WERI-Rb-1 (cell line): ENCODE results near the gene KDM4C.

Experiments
- DNase-seq: peaks from one replicate; pipeline ENCODE4 v3.0.0-alpha.2; 2020
- H3K27ac ChIP-seq: fragments of 250-450 bp; sonication (Bioruptor Pico); 2 replicates; pipeline ENCODE4 v1.5.1; 2020; ENCODE audit warnings: mild to moderate bottlenecking, moderate library complexity
- H3K27me3 ChIP-seq: fragments of 250-450 bp; sonication (Bioruptor Pico); 2 replicates; pipeline ENCODE4 v1.5.1; 2021; ENCODE audit warnings: mild to moderate bottlenecking, low read depth, moderate library complexity; ENCODE audit not compliant: insufficient read depth, severe bottlenecking
- H3K36me3 ChIP-seq: fragments of 250-450 bp; sonication (Bioruptor Pico); 2 replicates; pipeline ENCODE4 v1.5.1; 2020; ENCODE audit warnings: mild to moderate bottlenecking, moderate library complexity
- H3K4me3 ChIP-seq: 2 replicates; pipeline ENCODE4 v1.5.1; 2011; ENCODE audit warnings: low read depth, mild to moderate bottlenecking, control low read depth, low read length
- H3K9me3 ChIP-seq: fragments of 250-450 bp; sonication (Bioruptor Pico); 2 replicates; pipeline ENCODE4 v1.5.1; 2021; ENCODE audit warnings: mild to moderate bottlenecking, moderate library complexity; ENCODE audit not compliant: severe bottlenecking
- CTCF ChIP-seq: IDR thresholded peaks from 2 replicates; pipeline ENCODE4 v1.5.1; 2011; ENCODE audit warnings: low read depth, mild to moderate bottlenecking, control low read depth, inconsistent platforms, low read length

The KDM4C gene

DNA sequence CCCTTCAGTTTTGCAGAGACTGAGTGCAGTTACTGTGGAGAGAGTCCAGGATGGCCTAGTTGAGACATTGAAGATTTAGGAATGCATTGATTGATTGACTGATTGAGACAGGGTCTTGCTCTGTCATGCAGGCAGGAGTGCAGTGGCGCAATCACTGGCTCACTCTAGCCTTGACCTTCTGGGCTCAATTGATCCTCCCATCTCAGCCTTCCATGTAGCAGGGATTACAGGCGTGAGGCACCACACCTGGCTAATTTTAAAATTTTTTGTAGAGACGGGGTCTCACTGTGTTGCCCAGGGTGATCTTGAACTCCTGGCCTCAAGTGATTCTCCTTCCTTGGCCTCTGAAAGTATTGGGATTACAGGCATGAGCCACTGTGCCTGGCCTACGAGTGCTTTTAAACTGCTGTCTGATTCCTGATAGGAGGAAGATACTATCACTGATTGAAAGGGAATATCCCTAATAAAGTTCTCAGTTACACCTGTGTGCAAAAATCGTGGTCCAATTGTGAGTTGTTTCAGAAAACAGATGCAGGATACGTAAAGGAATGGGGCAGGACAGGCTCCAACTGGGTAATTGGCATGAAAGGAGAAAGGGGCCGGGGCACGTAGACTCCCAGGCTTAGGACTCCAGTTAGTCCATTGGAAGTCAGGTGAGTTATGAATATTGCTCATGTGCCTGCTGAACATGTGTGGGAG, 87.5 kb downstream of the KDM4C start:
- DNase-seq: no peak
- Histone ChIP-seq H3K4me3 (no peak overlapping the region), H3K9me3 (no peaks in the 10 kb centered on the region), H3K27me3 (no peaks in the 10 kb centered on the region), H3K36me3 (no peaks in the 10 kb centered on the region; the same call in 1 of the 2 replicates), H3K27ac (no peak overlapping the region)
- no peak for TF ChIP-seq CTCF

DNA sequence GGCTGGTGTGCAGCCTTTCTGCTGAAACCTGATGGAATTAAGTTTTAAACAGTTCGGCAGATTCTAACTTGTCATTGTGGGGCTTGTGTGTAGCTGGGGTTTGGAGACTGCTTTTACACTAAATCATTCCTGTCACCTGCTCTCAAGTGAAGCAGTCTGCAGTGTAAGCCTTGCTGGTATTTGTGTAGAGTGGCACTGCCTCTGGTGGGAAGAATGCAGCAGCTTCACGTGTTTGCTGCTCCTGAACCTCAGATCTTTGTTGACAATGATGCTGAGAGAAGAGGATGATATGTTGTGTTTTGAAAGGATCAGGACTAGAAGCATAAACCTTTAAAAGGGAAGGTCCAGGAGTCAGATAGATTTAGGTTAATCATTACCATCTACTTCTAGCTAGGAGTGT, 88.1 kb downstream of the KDM4C start:
- no peaks in the 10 kb centered on the region; the same call in 1 of the 2 replicates for H3K36me3 ChIP-seq
- H3K27ac ChIP-seq: no peak overlapping the region
- peak; percentile 53 for TF ChIP-seq CTCF
- no peaks in the 10 kb centered on the region for H3K27me3 ChIP-seq
- no peak overlapping the region for H3K4me3 ChIP-seq
- DNase-seq: no peak
- no peaks in the 10 kb centered on the region for H3K9me3 ChIP-seq

GRCh38 chr9:6852243-6852963, 94.6 kb downstream of the KDM4C start:
- no peak for TF ChIP-seq CTCF
- H3K36me3 ChIP-seq: no peaks in the 10 kb centered on the region; the same call in 1 of the 2 replicates
- DNase-seq: no peak
- no peaks in the 10 kb centered on the region for H3K9me3 ChIP-seq
- H3K4me3 ChIP-seq: no peak overlapping the region
- H3K27ac ChIP-seq: no peak overlapping the region
- H3K27me3 ChIP-seq: no peaks in the 10 kb centered on the region

- Histone ChIP-seq H3K27ac (no peak overlapping the region), H3K9me3 (no peaks in the 10 kb centered on the region)
Measured at GRCh38 chr9:6855860-6856259, 98.1 kb downstream of the KDM4C start.

DNA sequence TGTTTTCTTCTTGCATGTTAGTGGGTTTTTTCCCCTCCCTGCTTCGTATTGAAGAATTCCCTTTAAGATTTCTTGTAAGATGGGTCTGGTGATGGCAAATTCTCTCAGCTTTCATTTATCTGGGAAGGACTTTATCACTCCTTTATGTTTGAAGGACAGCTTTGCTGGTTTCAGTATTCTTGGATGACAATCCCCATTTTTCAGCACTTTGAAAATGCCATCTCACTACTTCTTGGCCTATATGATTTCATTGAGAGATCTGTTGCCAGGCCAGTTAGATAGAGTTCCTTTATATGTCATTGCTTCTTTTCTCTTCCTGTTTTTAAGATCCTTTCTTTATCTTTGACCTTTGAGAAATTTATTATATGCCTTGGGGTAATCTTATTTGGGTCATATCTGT, 106.3 kb downstream of the KDM4C start:
- Histone ChIP-seq H3K36me3 (no peaks in the 10 kb centered on the region), H3K9me3 (no peaks in the 10 kb centered on the region), H3K27me3 (no peaks in the 10 kb centered on the region), H3K27ac (no peak overlapping the region), H3K4me3 (no peak overlapping the region)
- no peak for DNase-seq
- no peak for TF ChIP-seq CTCF

More at GRCh38 chr9:6855860-6856259, 98.1 kb downstream of the KDM4C start:
- Histone ChIP-seq H3K27me3 (no peaks in the 10 kb centered on the region), H3K36me3 (no peaks in the 10 kb centered on the region), H3K4me3 (no peak overlapping the region)
- DNase-seq: no peak
- TF ChIP-seq CTCF: no peak
